Endothelial cell of umbilical vein (primary cell): ENCODE measurements around the gene FOXL3. TPM values are rescaled to one million over a fixed set of nuclear protein-coding genes. Genes with fewer than 3 reads are reported as not detected.

ENCODE experiments used
- BruUV-seq: library from RNA; stranded (reverse); fragments of 400-500 nt; replicated peaks from 2 replicates; lab custom pipeline; 2021; lab: Mats Ljungman, UMichigan
- CTCF ChIA-PET: fragments of 300-600, 350-600 bp; sonication (Branson Sonifier 250); formaldehyde crosslinking; loops from one replicate; lab custom pipeline; 2021; ENCODE audit warnings: antibody characterized with exemption, inconsistent platforms; lab: Charles Lee
- POLR2A ChIA-PET: fragments of 300-600, 350-600 bp; sonication (Branson Sonifier 250); formaldehyde crosslinking; loops from one replicate; lab custom pipeline; 2021; ENCODE audit warnings: antibody characterized with exemption, inconsistent platforms; lab: Charles Lee
- DNase-seq: peaks from one replicate; pipeline ENCODE4 v3.0.0-alpha.2; 2011; ENCODE audit warnings: low read depth, low spot score
- FAIRE-seq: peaks from 2 replicates; lab custom pipeline; 2011; peaks lifted over from hg19 to GRCh38; lab: Jason Lieb, UNC
- H2AFZ ChIP-seq: 2 replicates; pipeline ENCODE4 v1.6.0; 2012; ENCODE audit warnings: low read depth, low read length, control low read depth, inconsistent platforms
- H3K27ac ChIP-seq: 2 replicates; pipeline ENCODE4 v1.5.1; 2011; ENCODE audit warnings: low read depth, mild to moderate bottlenecking, control low read depth, low read length, moderate library complexity; ENCODE audit not compliant: insufficient read depth
- H3K27me3 ChIP-seq, 2 experiments: 2 replicates each; pipeline versions ENCODE4 v1.6.0 to v1.6.1; 2011; ENCODE audit warnings: low read length in 2 of 2, mixed read lengths in 1 of 2; ENCODE audit not compliant: control insufficient read depth in 2 of 2, insufficient read depth in 2 of 2
- H3K36me3 ChIP-seq, 2 experiments: 2 replicates in 1 of 2; 3 replicates in 1 of 2; pipeline ENCODE4 v1.5.1; 2011; ENCODE audit warnings: low read length in 2 of 2, mild to moderate bottlenecking in 1 of 2, moderate library complexity in 1 of 2; ENCODE audit not compliant: control insufficient read depth in 2 of 2, insufficient read depth in 2 of 2; ENCODE audit errors: extremely low read depth in 1 of 2
- H3K4me1 ChIP-seq: 3 replicates; pipeline ENCODE4 v1.5.1; 2011; ENCODE audit warnings: mild to moderate bottlenecking, low read length; ENCODE audit not compliant: control insufficient read depth, insufficient read depth; ENCODE audit errors: extremely low read depth
- H3K4me2 ChIP-seq: 2 replicates; pipeline ENCODE4 v1.6.1; 2011; ENCODE audit warnings: low read length, control low read depth, mixed read lengths; ENCODE audit not compliant: insufficient read depth
- H3K4me3 ChIP-seq, 3 experiments: fragments of 200-600 bp in 1 of 3; sonication (generic), shearing (Covaris generic) in 1 of 3; replicated peaks in 1 of 3; 2 replicates each; pipeline ENCODE4 v1.5.1; 2011 to 2016; ENCODE audit warnings: control low read depth in 3 of 3, low read length in 3 of 3, mild to moderate bottlenecking in 2 of 3, inconsistent platforms in 1 of 3, low read depth in 1 of 3, moderate library complexity in 1 of 3; ENCODE audit not compliant: insufficient read depth in 1 of 3
- H3K79me2 ChIP-seq: 2 replicates; pipeline ENCODE4 v1.6.0; 2012; ENCODE audit warnings: low read length, inconsistent platforms; ENCODE audit not compliant: control insufficient read depth, insufficient read depth
- H3K9ac ChIP-seq: replicated peaks from 2 replicates; pipeline ENCODE3; 2011; ENCODE audit warnings: low read length, control low read depth; ENCODE audit not compliant: insufficient read depth; ENCODE audit errors: extremely low read depth
- H3K9me1 ChIP-seq: replicated peaks from 3 replicates; pipeline ENCODE4 v1.6.0; 2011; ENCODE audit warnings: mild to moderate bottlenecking, low read length; ENCODE audit not compliant: control insufficient read depth, insufficient read depth; ENCODE audit errors: extremely low read depth
- H3K9me3 ChIP-seq: replicated peaks from 2 replicates; pipeline ENCODE4 v1.5.1; 2012; ENCODE audit warnings: low read length, inconsistent platforms; ENCODE audit not compliant: control insufficient read depth, insufficient read depth
- H4K20me1 ChIP-seq: replicated peaks from 2 replicates; pipeline ENCODE3; 2011; ENCODE audit warnings: mild to moderate bottlenecking, low read length; ENCODE audit not compliant: control insufficient read depth, insufficient read depth; ENCODE audit errors: extremely low read depth
- EZH2 ChIP-seq: IDR thresholded peaks from 2 replicates; pipeline ENCODE4 v1.6.1; 2012; ENCODE audit warnings: borderline replicate concordance, low read depth, mild to moderate bottlenecking, moderate library complexity, low read length, inconsistent platforms; ENCODE audit not compliant: severe bottlenecking
- FOS ChIP-seq: IDR thresholded peaks from 2 replicates; pipeline ENCODE4 v1.6.1; 2011; ENCODE audit warnings: mild to moderate bottlenecking, low read length, moderate library complexity, borderline replicate concordance; ENCODE audit not compliant: insufficient read depth
- JUN ChIP-seq: IDR thresholded peaks from 2 replicates; pipeline ENCODE4 v1.6.1; 2011; ENCODE audit warnings: borderline replicate concordance, low read depth; ENCODE audit not compliant: insufficient read length, insufficient read depth
- MYC ChIP-seq: IDR thresholded peaks from one replicate; pipeline ENCODE4 v1.6.1; 2011; ENCODE audit warnings: mild to moderate bottlenecking, low read depth, low read length
- POLR2A ChIP-seq: IDR thresholded peaks from 2 replicates; pipeline ENCODE4 v1.6.1; 2012; ENCODE audit warnings: low read depth, mild to moderate bottlenecking, control low read depth, low read length
- POLR2AphosphoS5 ChIP-seq: IDR thresholded peaks from 2 replicates; pipeline ENCODE4 v1.6.1; 2012; ENCODE audit warnings: low read depth, mild to moderate bottlenecking, control low read depth, low read length, moderate library complexity; ENCODE audit not compliant: insufficient read depth
- dilution Hi-C: fragments of 300-500 bp; cut with MboI; formaldehyde crosslinking; loops from one replicate; pipeline ENCODE4 v1.15.0; 2019; ENCODE audit warnings: low sequenced_read_pairs; ENCODE audit not compliant: extremely low pct_ligation_motif_present
- intact Hi-C: fragments of 100-400 bp; cut with micrococcal nuclease; formaldehyde crosslinking; loops from one replicate; pipeline ENCODE4 v1.10.0; 2022
- polyA plus RNA-seq, 4 experiments: library from polyadenylated mRNA; depleted of rRNA in 3 of 4; stranded (reverse) in 3 of 4; unstranded in 1 of 4; fragments of >200 nt; gene quantifications; 2 replicates each; pipeline versions ENCODE4 v1.2.1 to v1.2.3, GENCODE V29; 2011 to 2012; ENCODE audit warnings: missing spikeins in 1 of 4
- total RNA-seq: library from RNA; stranded (reverse); gene quantifications from 2 replicates; pipeline ENCODE4 v1.2.3, GENCODE V29; 2021
- TF ChIP-seq, protein P1 (sequence below): IDR thresholded peaks from 2 replicates; pipeline ENCODE4 v1.6.1; 2011; ENCODE audit not compliant: insufficient read depth, insufficient read length

The FOXL3 gene
- total and polyA plus RNA-seq, 2 donors (not counting 3 experiments of a cell fraction or from before 2014, with no cell fraction given) = not detected

DNA sequence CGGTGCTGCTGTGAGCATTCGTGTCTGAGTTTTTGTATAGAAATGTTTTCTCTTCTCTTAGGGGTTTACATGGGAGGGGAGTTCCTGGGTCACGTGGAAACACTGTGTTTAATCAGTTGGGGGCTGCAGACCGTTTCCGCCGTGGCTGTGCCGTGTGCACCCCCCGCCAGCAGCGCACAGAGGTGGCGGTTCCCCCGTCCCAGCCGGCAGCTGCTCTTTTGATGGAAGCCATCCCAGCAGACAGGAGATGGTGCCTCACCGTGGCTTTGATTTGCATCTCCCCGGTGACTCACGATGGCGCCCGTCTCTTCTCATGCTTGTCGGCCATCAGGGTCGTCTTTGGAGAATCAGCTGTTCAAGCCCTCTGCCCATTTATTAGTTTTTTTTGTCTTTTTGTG is 34.9 kb upstream of the FOXL3 start:
- peaks cover 0 to 10% of the 10 kb centered on the region in 2 experiments for H3K36me3 ChIP-seq
- H3K9me3 ChIP-seq = no peaks in the 10 kb centered on the region
- dilution Hi-C loops = no loop called here

DNA sequence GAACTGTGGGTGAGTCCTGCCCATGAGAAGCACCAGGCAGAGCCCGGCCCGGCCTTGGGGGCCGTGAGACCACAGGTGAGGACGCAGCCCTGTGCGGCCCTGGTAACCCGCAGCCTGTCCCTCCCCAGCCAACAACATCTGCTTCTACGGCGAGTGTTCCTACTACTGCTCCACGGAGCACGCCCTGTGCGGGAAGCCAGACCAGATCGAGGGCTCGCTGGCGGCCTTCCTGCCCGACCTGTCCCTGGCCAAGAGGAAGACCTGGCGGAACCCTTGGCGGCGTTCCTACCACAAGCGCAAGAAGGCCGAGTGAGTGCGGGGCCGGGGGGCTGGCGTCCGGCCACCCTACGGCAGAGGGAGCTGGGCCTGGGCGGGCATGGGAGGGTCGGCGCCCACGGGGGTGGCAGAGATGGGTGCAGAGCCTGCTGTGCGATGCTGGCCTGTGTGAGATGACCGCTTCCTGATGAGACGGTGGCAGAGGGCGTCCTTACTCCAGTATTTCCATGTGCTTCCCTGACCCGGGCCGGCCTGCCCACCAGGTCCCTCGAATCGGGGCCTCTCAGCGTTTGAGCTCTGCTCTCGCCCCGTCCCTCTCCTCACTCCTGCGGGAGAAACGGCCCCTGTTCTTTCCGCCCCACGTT is 34.1 kb upstream of the FOXL3 start:
- POLR2A ChIA-PET = no interaction called here

More for the DNA sequence above, 34.9 kb upstream of the FOXL3 start:
- no peaks in the 10 kb centered on the region for H3K9me1 ChIP-seq
- no peak overlapping the region for H2AFZ ChIP-seq
- H3K4me1 ChIP-seq = no peaks in the 10 kb centered on the region
- FAIRE-seq (no peak), DNase-seq (no peak)
- CTCF ChIA-PET = no interaction called here
- no peak for TF ChIP-seq JUN
- no peak for TF ChIP-seq POLR2A
- TF ChIP-seq FOS = no peak
- TF ChIP-seq MYC = no peak
- no peak for TF ChIP-seq POLR2AphosphoS5
- BruUV-seq = no TSS peak
- no peak overlapping the region for H3K4me2 ChIP-seq
- no peak overlapping the region for H3K9ac ChIP-seq
- intact Hi-C loops = no loop called here
- H3K27ac ChIP-seq = no peak overlapping the region
- POLR2A ChIA-PET = no interaction called here
- no peaks in the 10 kb centered on the region for H4K20me1 ChIP-seq
- no peak overlapping the region for H3K4me3 ChIP-seq
- no peaks in the 10 kb centered on the region for H3K27me3 ChIP-seq
- no peaks in the 10 kb centered on the region for H3K79me2 ChIP-seq

More for the DNA sequence above, 34.1 kb upstream of the FOXL3 start:
- FAIRE-seq (no peak), DNase-seq (no peak)
- CTCF ChIA-PET = no interaction called here
- Histone ChIP-seq H3K9ac (no peak overlapping the region), H3K79me2 (no peaks in the 10 kb centered on the region), H3K4me1 (no peaks in the 10 kb centered on the region), H3K9me3 (no peaks in the 10 kb centered on the region), H3K27ac (no peak overlapping the region), H3K9me1 (no peaks in the 10 kb centered on the region), H3K4me3 (no peak overlapping the region), H4K20me1 (no peaks in the 10 kb centered on the region), H3K27me3 (no peaks in the 10 kb centered on the region), H3K36me3 (peaks cover 0 to 13% of the 10 kb centered on the region in 2 experiments), H3K4me2 (no peak overlapping the region), H2AFZ (no peak overlapping the region)
- no TSS peak for BruUV-seq
- TF ChIP-seq JUN (no peak), POLR2AphosphoS5 (no peak), EZH2 (no peak), FOS (no peak), POLR2A (no peak), MYC (no peak)
- TF ChIP-seq, protein P1, sequence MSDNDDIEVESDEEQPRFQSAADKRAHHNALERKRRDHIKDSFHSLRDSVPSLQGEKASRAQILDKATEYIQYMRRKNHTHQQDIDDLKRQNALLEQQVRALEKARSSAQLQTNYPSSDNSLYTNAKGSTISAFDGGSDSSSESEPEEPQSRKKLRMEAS = no peak
- dilution Hi-C loops (no loop called here), intact Hi-C loops (no loop called here)
